ENCODE results near the gene FMO1.

The FMO1 gene

GRCh38 chr1:171251952-171252300 is 3.6 kb downstream of the FMO1 start:
- H3K36me3 ChIP-seq (ENCODE audit: control insufficient read depth, insufficient read depth, low read length), result no peaks in the 10 kb centered on the region
- DNase-seq (ENCODE audit: extremely low read depth, insufficient read length), result no peak
- TF ChIP-seq, protein P1, sequence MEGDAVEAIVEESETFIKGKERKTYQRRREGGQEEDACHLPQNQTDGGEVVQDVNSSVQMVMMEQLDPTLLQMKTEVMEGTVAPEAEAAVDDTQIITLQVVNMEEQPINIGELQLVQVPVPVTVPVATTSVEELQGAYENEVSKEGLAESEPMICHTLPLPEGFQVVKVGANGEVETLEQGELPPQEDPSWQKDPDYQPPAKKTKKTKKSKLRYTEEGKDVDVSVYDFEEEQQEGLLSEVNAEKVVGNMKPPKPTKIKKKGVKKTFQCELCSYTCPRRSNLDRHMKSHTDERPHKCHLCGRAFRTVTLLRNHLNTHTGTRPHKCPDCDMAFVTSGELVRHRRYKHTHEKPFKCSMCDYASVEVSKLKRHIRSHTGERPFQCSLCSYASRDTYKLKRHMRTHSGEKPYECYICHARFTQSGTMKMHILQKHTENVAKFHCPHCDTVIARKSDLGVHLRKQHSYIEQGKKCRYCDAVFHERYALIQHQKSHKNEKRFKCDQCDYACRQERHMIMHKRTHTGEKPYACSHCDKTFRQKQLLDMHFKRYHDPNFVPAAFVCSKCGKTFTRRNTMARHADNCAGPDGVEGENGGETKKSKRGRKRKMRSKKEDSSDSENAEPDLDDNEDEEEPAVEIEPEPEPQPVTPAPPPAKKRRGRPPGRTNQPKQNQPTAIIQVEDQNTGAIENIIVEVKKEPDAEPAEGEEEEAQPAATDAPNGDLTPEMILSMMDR (IDR thresholded peaks at IDR 0.05; ENCODE audit: insufficient read depth, low read length, poor library complexity, severe bottlenecking), result no peak
- H3K4me3 ChIP-seq (replicated peaks; ENCODE audit: low read depth, low read length), result no peak overlapping the region; the same call in 1 of the 2 replicates
- no peaks in the 10 kb centered on the region for H3K27me3 ChIP-seq (replicated peaks; ENCODE audit: control insufficient read depth, insufficient read depth, low read length)

DNA sequence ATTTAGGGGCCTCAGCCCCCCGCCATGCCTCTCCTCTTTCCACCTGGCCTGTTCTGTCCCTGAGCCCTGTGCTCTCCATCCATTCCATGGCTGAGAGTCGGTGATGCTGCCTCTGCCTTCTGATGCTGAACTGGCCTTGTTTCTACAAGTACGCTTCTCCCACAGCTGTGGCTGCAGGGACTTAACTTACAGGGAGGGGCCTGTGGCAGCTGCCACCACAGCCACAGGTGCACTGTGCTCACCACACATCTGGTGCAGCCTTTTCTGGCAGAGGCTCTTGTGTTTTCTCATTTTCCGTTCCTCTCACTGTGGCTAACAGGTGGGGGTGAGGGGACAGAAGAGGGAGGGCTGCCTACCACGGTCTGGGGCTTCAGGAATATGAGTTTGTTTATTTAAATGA is 4.2 kb downstream of the FMO1 start:
- TF ChIP-seq, protein P1 (IDR thresholded peaks at IDR 0.05; ENCODE audit: insufficient read depth, low read length, poor library complexity, severe bottlenecking), result no peak
- peak; percentile 52 for DNase-seq (ENCODE audit: extremely low read depth, insufficient read length)
- Histone ChIP-seq H3K36me3 (ENCODE audit: control insufficient read depth, insufficient read depth, low read length) (no peaks in the 10 kb centered on the region), H3K27me3 (replicated peaks; ENCODE audit: control insufficient read depth, insufficient read depth, low read length) (no peaks in the 10 kb centered on the region), H3K4me3 (replicated peaks; ENCODE audit: low read depth, low read length) (no peak overlapping the region)

DNA sequence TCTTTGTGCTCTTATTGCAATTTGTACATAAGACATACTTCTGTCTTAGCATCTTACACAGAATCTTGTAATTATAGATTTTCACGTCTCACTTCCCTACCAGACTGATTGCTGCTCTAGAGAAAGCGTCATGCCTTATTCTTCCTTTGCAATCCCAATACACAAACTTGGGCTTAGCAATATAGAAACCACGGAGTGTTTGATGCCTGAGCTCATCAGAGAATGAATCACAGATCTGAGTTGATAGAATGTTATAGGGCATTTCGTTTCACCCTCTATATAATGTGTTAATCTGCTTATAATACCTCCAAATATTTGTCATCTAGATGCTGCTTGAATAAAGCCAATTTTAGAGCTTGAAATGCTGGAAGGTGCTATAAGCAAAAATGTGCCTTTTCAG is 6.6 kb downstream of the FMO1 start:
- Histone ChIP-seq H3K27me3 (replicated peaks; ENCODE audit: control insufficient read depth, insufficient read depth, low read length) (no peaks in the 10 kb centered on the region), H3K36me3 (ENCODE audit: control insufficient read depth, insufficient read depth, low read length) (no peaks in the 10 kb centered on the region), H3K4me3 (replicated peaks; ENCODE audit: low read depth, low read length) (no peak overlapping the region)
- no peak for DNase-seq (ENCODE audit: extremely low read depth, insufficient read length)
- TF ChIP-seq, protein P1 (IDR thresholded peaks at IDR 0.05; ENCODE audit: insufficient read depth, low read length, poor library complexity, severe bottlenecking), result no peak

DNA sequence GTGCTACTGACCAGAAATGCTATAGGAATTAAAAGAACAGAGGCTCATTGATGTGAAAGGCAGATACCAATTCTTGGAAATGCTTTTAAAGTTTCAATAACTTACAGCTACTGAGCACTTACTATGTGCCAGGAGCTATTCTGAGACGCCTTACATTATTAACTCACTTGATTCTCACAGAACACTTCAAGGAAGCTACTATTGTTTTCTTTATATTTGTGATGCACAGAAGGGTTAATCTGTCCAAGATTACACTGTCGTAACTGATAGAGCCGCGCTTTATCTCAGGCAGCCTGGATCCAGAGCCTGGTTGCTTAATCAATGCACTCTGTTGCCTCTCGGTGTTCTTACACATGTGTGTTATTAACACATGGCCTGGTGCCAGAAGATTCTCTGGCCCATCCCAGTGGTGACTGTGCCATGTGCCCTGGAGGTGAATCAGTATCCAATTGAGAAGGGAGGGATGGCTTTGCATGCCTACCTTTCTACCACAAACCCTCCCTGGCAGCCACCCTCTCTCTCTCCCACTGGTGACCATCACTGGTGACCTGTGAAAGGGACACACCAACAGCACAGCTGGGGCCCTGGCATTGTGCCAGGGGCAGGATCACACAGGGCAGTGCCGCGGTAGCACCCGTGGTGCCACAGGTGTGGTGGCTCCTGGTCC is 8.8 kb downstream of the FMO1 start:
- H3K27me3 ChIP-seq (replicated peaks; ENCODE audit: control insufficient read depth, insufficient read depth, low read length), result no peaks in the 10 kb centered on the region
- no peak for DNase-seq (ENCODE audit: extremely low read depth, insufficient read length)

DNA sequence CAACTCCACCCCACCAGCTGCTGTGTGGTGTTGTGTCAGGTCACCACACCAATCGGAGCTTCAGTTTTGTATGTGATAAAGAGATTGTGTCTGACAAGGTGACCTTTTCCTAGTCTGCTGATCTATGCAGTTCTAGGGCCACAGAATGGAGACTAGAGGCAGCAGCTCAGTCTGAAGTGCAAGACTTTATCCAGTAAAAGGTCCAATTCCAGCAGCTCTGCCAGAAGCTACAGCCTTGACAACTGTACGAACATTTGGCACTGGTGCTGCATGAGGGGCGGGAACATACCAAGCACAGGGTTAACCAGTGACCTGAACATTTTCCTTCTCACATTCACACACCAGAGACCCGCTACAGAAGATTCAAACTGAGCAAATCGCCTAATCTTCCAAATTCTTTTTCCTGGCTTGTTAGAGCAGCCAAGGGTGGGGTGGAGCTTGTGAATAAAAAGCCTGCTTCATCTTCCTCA is 9.3 kb downstream of the FMO1 start:
- DNase-seq (ENCODE audit: extremely low read depth, insufficient read length), result no peak
- Histone ChIP-seq H3K36me3 (ENCODE audit: control insufficient read depth, insufficient read depth, low read length) (no peaks in the 10 kb centered on the region), H3K27me3 (replicated peaks; ENCODE audit: control insufficient read depth, insufficient read depth, low read length) (no peaks in the 10 kb centered on the region), H3K4me3 (replicated peaks; ENCODE audit: low read depth, low read length) (no peak overlapping the region)
- TF ChIP-seq, protein P1 (IDR thresholded peaks at IDR 0.05; ENCODE audit: insufficient read depth, low read length, poor library complexity, severe bottlenecking), result no peak

More for the DNA sequence above, 8.8 kb downstream of the FMO1 start:
- Histone ChIP-seq H3K4me3 (replicated peaks; ENCODE audit: low read depth, low read length) (no peak overlapping the region), H3K36me3 (ENCODE audit: control insufficient read depth, insufficient read depth, low read length) (no peaks in the 10 kb centered on the region)
- TF ChIP-seq, protein P1 (IDR thresholded peaks at IDR 0.05; ENCODE audit: insufficient read depth, low read length, poor library complexity, severe bottlenecking), result no peak

- H3K27me3 ChIP-seq (replicated peaks; ENCODE audit: control insufficient read depth, insufficient read depth, low read length), result no peaks in the 10 kb centered on the region
- H3K36me3 ChIP-seq (ENCODE audit: control insufficient read depth, insufficient read depth, low read length), result no peaks in the 10 kb centered on the region
- no peak for DNase-seq (ENCODE audit: extremely low read depth, insufficient read length)
- no peak overlapping the region for H3K4me3 ChIP-seq (replicated peaks; ENCODE audit: low read depth, low read length)
- TF ChIP-seq, protein P1 (IDR thresholded peaks at IDR 0.05; ENCODE audit: insufficient read depth, low read length, poor library complexity, severe bottlenecking), result no peak
Observed at GRCh38 chr1:171258429-171258828, 10.1 kb downstream of the FMO1 start.
